Measurements from ENCODE around the gene NEAT1. TPM values are rescaled to one million over a fixed set of nuclear protein-coding genes. Genes with fewer than 3 reads are reported as not detected.

The NEAT1 gene
- total and polyA plus RNA-seq, 2 of the 8 experiments (the other 6 are each of a cell fraction or from before 2014, with no cell fraction given): 2.4 to 10.7 TPM

- TF ChIP-seq CHD7 (IDR thresholded peaks at IDR 0.05; ENCODE audit: insufficient replicate concordance, low read length) (no peak), SRF (IDR thresholded peaks at IDR 0.05; ENCODE audit: low read depth, low read length) (no peak), HDAC2 (IDR thresholded peaks at IDR 0.05; ENCODE audit: borderline replicate concordance in 1 of 2, low read depth in 2 of 2, low read length in 2 of 2) (no peak), RXRA (IDR thresholded peaks at IDR 0.05; ENCODE audit: insufficient read depth, low read depth, low read length) (no peak), POLR2A (IDR thresholded peaks at IDR 0.05; ENCODE audit: control extremely low read depth in 1 of 2, low read depth in 2 of 2, low read length in 2 of 2) (no peak), PHF8 (conservative IDR thresholded peaks at IDR 0.05; ENCODE audit: low read depth, low read length) (no peak), SIRT6 (IDR thresholded peaks at IDR 0.05; ENCODE audit: low read length) (no peak), SAP30 (IDR thresholded peaks at IDR 0.05; ENCODE audit: insufficient read depth, insufficient replicate concordance, low read length) (no peak), TAF1 (IDR thresholded peaks at IDR 0.05; ENCODE audit: low read depth, low read length) (no peak), POU5F1 (IDR thresholded peaks at IDR 0.05; ENCODE audit: low read depth, low read length) (no peak), MAFK (IDR thresholded peaks at IDR 0.05; ENCODE audit: low read depth, low read length) (no peak)
Measured at GRCh38 chr11:65401073-65401802, 21.4 kb upstream of the NEAT1 start (continued).

Measured in H1 (cell line).